MV-4-11 (cell line): ENCODE data around the gene PALM3.
"Not testable (repeated sequence)": the region's sequence is repeated elsewhere in the genome, so short reads cannot be mapped to it uniquely, and the experiment has no call there.

Source experiments
- DNase-seq: peaks from one replicate; lab custom pipeline; 2025; lab: John Stamatoyannopoulos, UW

The PALM3 gene

DNA sequence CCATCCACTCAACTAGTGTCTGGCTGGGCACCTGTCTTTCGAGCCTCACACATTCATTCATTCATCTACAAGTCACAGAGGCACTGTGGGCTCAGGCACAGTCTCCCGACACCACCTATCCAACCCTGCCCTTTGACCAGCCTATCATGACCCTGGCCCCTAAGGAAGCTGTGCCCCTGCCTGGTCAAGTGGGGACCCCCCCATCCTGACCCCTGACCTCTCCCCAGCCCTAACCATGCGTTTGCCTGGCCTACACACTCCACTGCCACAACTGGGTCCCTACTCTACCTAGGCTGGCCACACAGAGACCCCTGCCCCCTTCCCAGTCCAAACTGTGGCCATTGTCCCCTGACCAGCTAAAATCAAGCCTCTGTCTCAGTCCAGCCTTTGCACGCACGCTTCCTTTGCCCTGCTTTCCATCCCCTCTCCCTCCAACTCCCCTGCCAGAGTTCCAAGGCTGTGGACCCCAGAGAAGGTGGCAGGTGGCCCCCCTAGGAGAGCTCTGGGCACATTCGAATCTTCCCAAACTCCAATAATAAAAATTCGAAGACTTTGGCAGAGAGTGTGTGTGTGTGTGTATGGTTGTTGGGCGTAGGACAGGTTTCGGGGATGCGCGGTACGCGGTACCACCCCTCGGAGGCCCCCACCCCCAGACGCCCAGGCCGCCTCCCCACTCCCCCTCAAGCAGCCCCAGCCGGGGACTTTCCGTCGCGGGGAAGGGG, 30.7 kb downstream of the PALM3 start:
- no peak for DNase-seq

DNA sequence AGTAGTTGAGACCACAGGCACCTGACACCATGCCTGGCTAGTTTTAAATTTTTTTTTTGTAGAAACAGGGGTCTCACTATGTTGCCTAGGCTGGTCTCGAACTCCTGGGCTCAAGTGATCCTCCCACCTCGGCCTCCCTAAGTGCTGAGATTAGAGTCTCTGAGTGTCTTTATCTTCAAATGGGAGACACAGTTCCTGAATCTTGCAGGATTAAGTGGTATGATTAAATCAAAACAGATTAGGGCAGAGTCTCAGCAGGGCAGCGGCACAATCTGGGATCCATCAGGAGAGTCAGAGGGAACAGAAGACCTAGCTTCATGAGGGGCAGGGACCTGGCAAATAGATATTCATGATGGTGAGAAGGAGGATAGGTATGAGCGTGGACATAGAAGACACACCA, 33.0 kb downstream of the PALM3 start:
- no peak for DNase-seq

DNA sequence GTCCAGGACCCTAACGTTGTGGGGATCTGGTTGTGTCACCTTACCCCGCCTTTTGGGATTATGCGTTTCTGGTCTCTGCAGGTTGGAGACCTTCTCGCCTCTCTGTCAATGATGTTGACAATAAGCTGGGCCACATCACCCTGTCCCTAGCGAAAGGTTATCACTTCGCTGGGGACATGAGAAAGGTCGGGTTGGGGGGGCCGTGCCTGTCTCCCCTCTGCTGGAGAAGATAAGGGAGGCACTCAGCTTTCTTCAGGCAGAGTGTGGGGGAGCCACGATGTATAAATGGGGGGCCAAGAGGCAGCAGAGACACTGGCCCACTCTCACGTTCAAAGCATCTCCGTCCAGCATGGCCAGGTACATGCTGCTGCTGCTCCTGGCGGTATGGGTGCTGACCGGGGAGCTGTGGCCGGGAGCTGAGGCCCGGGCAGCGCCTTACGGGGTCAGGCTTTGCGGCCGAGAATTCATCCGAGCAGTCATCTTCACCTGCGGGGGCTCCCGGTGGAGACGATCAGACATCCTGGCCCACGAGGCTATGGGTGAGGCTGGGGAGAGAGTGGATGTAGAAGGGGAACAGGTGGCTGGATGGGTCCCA, 33.9 kb downstream of the PALM3 start, which contains the start of gene RLN3:
Gene RLN3 (plus strand): TSS at position 293 of the 595 bp plus-strand sequence. CDS start 57 bp downstream, at position 350.
- no peak for DNase-seq

DNA sequence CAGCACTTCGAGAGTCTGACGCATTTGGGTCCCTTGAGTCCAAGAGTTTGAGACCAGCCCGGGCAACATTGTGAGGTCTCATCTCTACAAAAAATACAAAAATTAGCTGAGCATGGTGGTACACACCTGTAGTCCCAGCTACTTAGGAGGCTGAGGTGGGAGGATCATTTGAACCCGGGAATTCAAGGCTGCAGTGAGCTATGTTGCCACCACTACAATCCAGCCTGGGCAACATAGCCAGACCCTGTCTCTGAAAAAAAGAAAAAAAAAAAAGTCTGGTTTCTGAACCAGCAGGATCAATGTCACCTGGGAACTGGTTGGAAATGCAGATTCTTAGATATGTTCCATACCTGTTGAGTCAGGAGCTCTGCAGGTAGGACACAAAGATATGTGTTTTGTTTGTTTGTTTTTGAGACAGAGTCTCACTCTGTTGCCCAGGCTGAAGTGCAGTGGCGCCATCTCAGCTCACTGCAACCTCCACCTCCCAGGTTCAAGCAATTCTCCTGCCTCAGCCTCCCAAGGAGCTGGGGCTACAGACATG, 35.2 kb downstream of the PALM3 start:
- not testable (repeated sequence) for DNase-seq

DNA sequence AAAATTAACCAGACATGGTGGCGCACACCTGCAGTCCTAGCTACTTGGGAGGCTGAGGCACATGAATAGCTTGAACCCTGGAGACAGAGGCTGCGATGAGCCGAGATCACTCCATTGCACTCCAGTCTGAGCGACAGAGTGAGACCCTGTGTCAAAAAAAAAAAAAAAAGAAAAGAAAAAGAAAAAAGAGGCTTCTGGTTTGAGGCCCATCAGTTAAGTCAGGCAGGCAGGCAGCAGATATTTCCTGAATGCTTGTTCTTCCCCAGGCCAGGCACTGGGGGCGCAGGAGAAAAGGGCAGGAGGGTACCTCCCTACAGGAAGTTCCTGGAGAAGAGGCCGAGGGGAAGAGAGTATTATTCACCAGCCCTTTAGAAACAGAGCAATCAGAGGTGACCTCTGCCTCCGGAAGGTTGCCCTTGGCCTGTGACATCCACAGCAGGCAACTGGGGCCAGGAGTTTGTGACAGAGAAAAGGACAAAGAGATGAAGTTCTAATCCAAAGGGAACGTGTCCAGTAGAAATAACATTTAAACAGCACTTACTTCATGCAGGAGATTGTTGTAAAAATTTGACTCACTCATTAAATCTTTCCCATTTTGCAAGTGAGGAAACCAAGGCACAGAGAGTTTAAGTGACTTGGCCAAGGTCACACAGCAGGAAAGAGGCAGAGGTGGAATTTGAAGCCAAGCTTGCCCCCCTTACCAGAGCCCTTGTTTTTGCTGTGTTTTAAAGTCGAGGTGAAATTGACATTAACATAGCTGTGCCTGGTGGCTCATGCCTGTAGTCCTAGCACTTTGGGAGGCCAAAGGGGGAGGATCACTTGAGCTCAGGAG, 38.3 kb downstream of the PALM3 start:
- peak; percentile 89 for DNase-seq

DNA sequence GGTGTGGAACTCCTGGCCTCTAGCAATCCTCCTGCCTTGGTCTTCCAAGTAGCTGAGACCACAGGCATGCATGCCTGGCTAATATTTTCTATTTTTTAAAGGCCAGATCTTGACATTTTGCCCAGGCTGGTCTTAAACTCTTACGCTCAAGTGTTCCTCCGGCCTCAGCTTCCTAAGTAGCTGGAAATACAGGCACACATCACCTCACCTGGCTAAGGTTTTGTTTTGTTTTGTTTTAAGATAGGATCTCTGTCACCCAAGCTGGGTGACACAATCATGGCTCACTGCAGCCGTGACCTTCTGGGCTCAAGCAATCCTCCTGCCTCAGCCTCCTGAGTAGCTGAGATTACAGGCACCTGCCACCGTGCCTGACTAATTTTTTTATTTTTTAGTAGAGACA, 39.4 kb downstream of the PALM3 start:
- DNase-seq, result no peak

DNA sequence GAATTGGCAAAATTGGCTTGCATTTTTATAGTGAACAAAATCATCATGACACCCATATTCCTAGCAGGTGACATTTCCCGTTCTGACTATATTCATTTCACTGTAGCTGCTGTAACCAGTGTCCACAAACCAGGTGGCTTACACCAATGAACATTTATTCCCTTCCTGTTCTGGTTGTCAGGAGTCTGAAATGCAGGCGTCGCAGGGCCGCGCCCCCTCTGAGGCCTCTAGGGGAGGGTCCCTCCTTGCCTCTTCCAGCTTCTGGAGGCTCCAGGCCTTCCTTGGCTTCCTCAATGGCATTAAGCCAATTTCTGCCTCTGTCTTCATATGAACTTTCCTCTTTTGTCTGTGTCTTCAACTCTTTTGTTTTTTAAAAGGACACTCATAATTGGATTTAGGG, 40.4 kb downstream of the PALM3 start:
- no peak for DNase-seq

DNA sequence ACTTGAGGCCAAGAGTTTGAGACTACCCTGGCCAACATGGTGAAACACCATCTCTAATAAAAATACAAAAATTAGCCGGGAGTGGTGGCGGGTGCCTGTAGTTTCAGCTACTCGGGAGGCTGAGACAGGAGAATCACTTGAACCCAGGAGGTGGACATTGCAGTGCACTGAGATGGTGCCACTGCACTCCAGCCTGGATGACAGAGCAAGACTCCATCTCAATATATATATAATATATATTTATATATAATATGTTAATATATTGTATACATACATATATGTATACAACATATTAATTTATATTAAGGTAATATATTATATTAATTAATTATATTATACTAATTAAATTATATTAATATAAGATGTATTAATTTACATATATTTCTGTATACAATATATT, 42.1 kb downstream of the PALM3 start:
- not testable (repeated sequence) for DNase-seq

DNA sequence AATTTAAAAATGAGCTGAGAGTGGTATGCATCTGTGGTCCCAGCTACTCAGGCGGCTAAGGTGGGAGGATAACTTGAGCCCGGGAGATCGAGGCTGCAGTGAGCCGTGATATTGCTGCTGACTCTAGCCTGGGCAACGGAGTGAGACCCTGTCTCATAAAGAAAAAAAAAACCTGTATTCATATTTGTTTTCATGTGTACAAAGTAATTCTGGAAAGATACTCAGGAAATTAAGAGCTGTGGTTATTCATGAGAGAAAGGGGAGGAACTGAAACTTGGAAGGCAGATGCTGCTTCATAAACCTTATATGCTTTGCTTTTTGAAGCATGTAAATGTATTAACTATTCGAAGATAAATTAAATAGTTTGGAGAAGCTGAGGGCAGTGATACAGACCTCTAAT, 42.8 kb downstream of the PALM3 start:
- DNase-seq, result peak; percentile 74

DNA sequence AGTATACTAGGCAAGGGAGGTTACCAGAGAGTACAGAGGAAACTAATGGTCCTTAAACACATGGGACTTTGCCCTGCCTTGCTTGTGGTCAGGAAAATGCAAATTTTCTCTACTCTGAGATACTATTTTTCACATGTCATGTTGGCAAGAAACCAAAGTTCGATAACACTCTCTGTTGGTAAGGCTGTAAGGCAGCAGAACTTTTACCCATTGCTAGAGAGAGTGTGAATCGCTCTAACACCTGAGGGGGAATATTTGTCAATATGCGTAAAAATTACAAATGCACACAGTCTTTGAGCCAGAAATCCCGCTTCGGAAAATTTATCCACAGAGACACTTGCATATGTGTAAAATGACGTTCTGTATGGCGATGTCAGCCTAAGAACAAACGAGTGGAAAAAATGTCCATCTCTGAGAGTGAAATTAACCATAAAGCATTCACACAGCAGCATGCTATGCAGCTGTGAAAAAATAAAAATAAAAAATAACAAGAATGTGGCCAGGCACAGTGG, 46.3 kb downstream of the PALM3 start:
- no peak for DNase-seq

DNA sequence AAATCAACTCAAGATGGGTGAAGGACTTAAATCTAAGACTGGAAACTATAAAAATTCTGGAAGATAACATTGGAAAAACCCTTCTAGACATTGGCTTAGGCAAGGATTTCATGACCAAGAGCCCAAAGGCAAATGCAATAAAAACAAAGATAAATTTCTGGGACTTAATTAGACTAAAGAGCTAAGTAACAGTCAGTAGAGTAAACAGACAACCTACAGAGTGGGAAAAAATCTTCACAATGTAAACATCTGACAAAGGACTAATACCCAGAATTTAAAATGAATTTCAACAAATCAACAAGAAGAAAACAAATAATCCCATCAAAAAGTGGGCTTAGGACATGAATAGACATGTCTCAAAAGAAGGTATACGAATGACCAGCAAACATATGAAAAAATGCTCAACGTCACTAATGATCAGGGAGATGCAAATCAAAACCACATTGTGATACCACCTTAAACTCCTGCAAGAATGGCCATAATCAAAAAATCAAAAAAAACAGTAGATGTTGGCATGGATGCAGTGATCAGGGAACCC, 49.4 kb downstream of the PALM3 start:
- no peak for DNase-seq

DNA sequence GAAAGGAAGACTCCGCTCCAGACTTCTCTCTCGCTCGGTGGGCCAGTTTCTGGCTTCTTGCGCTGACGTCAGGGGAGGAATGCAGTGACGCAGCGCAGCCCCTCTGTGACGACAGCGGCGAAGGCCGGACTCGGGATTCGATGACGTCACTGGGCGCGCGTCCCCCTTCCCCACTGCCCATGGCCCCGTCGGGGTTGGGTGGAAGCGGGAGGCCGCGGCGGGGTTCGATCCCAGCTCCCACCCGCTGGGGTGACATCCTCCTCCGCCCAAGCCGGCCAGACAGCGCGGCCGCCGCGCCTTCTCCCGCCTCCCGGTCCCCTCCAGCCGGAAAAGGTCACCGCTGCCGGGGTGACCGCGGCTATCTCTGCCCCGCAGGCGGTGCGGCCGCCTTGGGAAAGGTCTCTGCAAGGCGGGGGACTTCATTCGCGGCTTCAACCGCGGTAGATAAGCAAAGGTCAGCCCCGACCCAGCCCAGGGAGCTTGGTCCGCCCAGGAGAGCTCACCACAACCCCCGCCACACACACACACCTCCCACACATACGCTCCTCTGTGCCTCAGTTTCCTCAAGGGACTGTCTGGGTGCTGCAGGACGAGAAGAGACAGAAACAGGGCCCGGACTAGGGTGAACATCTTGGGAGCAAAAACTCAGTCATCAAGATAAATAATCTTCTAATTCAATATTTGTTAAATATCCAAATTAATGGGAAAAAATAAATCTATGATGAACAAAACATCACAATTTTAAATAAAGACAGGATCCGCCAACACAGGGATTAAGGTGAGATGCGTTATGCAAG, 54.9 kb downstream of the PALM3 start:
- DNase-seq, result no peak

DNA sequence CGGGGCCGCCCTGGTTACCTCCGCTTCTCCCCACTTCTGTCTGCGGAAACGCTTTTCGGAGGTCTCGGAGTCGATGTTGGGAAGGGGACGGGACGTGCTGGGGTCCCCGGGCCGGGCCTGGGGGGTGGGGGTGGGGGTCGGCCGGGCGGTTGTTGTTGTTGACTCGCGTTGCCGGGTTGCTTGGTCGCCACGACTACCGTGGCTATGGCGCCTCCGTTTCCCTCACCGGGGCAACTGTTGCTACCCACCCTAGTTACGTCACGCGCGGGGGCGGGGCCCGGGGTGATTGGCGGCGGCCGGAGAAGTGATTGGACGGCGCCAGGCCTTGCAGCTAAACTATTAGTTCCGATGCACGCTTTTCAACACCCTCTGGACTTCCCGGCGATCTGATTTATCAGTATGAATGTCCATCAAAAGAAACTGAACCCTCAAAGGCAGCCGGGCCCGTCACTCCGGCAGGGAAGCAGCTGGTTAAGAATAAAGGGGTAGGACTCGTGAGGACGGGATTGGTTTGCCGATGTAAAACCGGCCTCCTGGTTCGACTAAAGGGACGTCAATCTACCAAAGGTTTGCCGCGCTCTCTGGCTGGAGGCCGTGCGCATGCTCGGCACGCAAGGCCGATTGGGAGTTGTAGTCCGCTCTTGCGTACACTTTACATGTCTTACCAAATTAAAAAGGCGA, 55.7 kb downstream of the PALM3 start, which contains the start of gene RFX1:
Gene RFX1 (minus strand): TSS at position 236 of the 681 bp plus-strand sequence. CDS start 12,477 bp downstream, outside the sequence.
- peak; percentile 100 for DNase-seq

DNA sequence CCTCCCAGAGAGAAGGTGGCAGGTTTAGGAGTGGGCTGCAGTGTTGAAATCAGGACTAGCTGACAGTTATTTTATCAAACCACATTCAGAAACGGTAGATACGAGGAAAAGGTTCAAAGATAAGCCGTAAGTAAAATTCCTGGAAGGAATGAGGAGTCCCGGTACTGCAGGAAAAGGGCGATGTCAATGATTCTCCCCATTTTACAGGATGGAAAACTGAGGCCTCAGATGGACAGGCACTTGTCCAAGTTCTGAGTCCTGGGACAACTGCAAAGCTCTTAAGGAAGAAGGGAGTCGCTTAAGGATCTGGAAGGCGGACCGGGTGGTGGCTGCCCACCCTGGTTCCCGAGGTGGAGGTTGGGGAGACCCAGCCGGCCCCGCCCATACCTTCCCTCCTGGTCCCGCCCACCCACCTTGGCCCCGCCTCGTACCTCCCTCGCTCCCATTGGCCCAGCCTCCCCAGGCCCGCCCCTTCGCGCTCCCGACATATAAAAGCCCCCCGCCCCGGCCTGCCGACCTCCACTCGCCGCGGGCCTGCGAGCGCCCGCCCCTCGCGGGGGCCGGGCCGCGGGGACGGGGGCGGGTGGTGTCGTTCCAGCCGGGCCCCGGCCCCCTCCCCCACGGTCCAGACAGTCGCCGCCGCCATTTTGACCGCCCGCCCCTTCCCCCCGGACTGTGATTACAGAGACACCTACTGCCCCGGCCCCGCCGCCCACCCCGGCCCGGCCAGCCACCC, 56.4 kb downstream of the PALM3 start:
- DNase-seq, result peak; percentile 76

DNA sequence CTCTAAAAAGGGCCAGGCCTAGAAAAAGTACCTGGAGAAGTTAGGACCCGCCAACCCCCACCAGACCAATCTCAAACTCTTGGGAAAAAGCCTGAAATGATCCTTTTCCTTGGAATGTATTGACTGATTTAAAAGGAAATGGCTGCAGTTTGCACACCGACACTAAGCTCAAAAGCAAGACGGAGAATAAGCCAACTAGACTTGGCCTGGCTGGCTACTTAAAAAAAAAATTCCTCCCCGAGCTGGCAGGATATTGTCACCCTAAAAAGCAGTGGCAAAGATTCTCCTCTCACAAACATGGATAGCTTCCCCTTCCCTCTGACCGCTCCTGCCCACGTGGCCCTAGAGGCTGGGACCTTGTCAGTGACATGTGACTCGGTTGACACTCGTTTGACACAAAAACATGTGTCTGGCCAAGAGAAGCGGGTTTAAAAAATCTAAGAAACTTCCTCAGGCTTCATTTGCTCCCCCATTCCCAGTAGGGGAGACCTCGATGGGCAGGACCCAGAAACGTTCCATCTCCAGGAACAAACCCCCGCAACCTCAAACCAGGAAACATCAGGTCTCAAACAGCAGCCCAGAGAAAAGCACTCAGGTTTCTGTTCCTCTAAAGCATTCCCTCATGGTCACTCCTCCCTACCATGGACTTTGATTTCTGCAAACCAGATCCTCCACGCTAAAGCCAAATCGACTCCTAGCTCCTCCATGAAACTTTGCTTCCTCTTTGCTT, 57.1 kb downstream of the PALM3 start:
- DNase-seq, result peak; percentile 100
